H54 (cell line): ENCODE results near the gene PNRC1.
A peak's percentile ranks its signal among the peaks of the same experiment; 100 is the strongest.

Source experiments
- DNase-seq: peaks from one replicate; pipeline ENCODE4 v3.0.0; 2011; ENCODE audit warnings: low spot score, mixed read lengths; ENCODE audit not compliant: insufficient read length
- FAIRE-seq: peaks from 3 replicates; lab custom pipeline; 2011; peaks lifted over from hg19 to GRCh38; lab: Jason Lieb, UNC
- POLR2A ChIP-seq: IDR thresholded peaks from 2 replicates; pipeline ENCODE4 v1.6.1; 2011; ENCODE audit warnings: low read depth, mild to moderate bottlenecking, low read length

PNRC1 gene

GRCh38 chr6:89069536-89070163 lies 10.9 kb upstream of the PNRC1 start:
- DNase-seq (no peak), FAIRE-seq (no peak)
- TF ChIP-seq POLR2A, result no peak

- DNase-seq (no peak), FAIRE-seq (no peak)
- no peak for TF ChIP-seq POLR2A
Measured at GRCh38 chr6:89071036-89071435, 9.5 kb upstream of the PNRC1 start.

- FAIRE-seq, result no peak
- no peak for DNase-seq
- no peak for TF ChIP-seq POLR2A
Measured at GRCh38 chr6:89073014-89073620, 7.4 kb upstream of the PNRC1 start.

- no peak for FAIRE-seq
- TF ChIP-seq POLR2A, result no peak
- DNase-seq, result no peak
Measured at GRCh38 chr6:89073840-89074239, 6.7 kb upstream of the PNRC1 start.

GRCh38 chr6:89079511-89080234 lies 878 bp upstream of the PNRC1 start:
- DNase-seq, result no peak
- FAIRE-seq, result no peak
- no peak for TF ChIP-seq POLR2A

GRCh38 chr6:89081129-89081422 lies 525 bp downstream of the PNRC1 start:
- FAIRE-seq (no peak), DNase-seq (no peak)
- no peak for TF ChIP-seq POLR2A

GRCh38 chr6:89081423-89082322 lies 1.1 kb downstream of the PNRC1 start:
- peak; percentile 79 for TF ChIP-seq POLR2A
- DNase-seq (peak; percentile 70), FAIRE-seq (peak; percentile 38)

- TF ChIP-seq POLR2A, result no peak
- no peak for DNase-seq
- FAIRE-seq, result peak; percentile 41
Measured at GRCh38 chr6:89082486-89082891, 1.9 kb downstream of the PNRC1 start.

- FAIRE-seq (no peak), DNase-seq (no peak)
- TF ChIP-seq POLR2A, result no peak
Measured at GRCh38 chr6:89084542-89084941, 4.0 kb downstream of the PNRC1 start.

- no peak for DNase-seq
- no peak for TF ChIP-seq POLR2A
- no peak for FAIRE-seq
Measured at GRCh38 chr6:89084954-89085353, 4.4 kb downstream of the PNRC1 start.

- DNase-seq (no peak), FAIRE-seq (peak; percentile 30)
- TF ChIP-seq POLR2A, result no peak
Measured at GRCh38 chr6:89085409-89086205, 5.1 kb downstream of the PNRC1 start.

- TF ChIP-seq POLR2A, result no peak
- DNase-seq, result no peak
- no peak for FAIRE-seq
Measured at GRCh38 chr6:89087881-89088280, 7.3 kb downstream of the PNRC1 start.

- TF ChIP-seq POLR2A, result no peak
- DNase-seq (no peak), FAIRE-seq (no peak)
Measured at GRCh38 chr6:89098461-89098860, 17.9 kb downstream of the PNRC1 start.
